Progenitor cell of endocrine pancreas (in vitro differentiated cells): ENCODE measurements around the gene STK32C. TPM values are rescaled to one million over a fixed set of nuclear protein-coding genes. Genes with fewer than 3 reads are reported as not detected.
"Not testable (repeated sequence)": the region's sequence is repeated elsewhere in the genome, so short reads cannot be mapped to it uniquely, and the experiment has no call there.

Experiments
- DNase-seq: peaks from one replicate; pipeline ENCODE4 v3.0.0; 2021; ENCODE audit warnings: low spot score; ENCODE audit not compliant: unreplicated experiment
- H3K27ac Mint-ChIP-seq: 2 replicates; pipeline ENCODE4 v1.8.0; 2021; ENCODE audit warnings: mild to moderate bottlenecking, moderate library complexity, mixed read lengths
- H3K27me3 Mint-ChIP-seq: 2 replicates; pipeline ENCODE4 v1.8.0; 2021; ENCODE audit warnings: mixed read lengths
- H3K36me3 Mint-ChIP-seq: 2 replicates; pipeline ENCODE4 v1.8.0; 2022; ENCODE audit warnings: mixed read lengths; ENCODE audit not compliant: insufficient read depth
- H3K4me1 Mint-ChIP-seq: 2 replicates; pipeline ENCODE4 v1.8.0; 2021; ENCODE audit warnings: low read depth, mixed read lengths
- H3K4me3 Mint-ChIP-seq: 2 replicates; pipeline ENCODE4 v1.8.0; 2021; ENCODE audit warnings: low read depth, mild to moderate bottlenecking, moderate library complexity, mixed read lengths
- H3K9me3 Mint-ChIP-seq: 2 replicates; pipeline ENCODE4 v1.8.0; 2021; ENCODE audit warnings: low read depth, mixed read lengths
- CTCF ChIP-seq: fragments of 200-600 bp; sonication (generic); IDR thresholded peaks from one replicate; pipeline ENCODE4 v1.5.0; 2021; ENCODE audit warnings: antibody characterized with exemption, mild to moderate bottlenecking; ENCODE audit not compliant: unreplicated experiment
- total RNA-seq: library from RNA; stranded (reverse); gene quantifications from 2 replicates; pipeline ENCODE4 v1.2.1, GENCODE V29; 2021

STK32C gene
- total RNA-seq, 1 donor from 2014 or later: 10.0 TPM

GRCh38 chr10:132162590-132163277, 145.0 kb downstream of the STK32C start:
- Mint-ChIP-seq H3K9me3 (no peaks in the 10 kb centered on the region), H3K4me3 (no peak overlapping the region), H3K27ac (no peak overlapping the region), H3K4me1 (no peaks in the 10 kb centered on the region), H3K36me3 (no peaks in the 10 kb centered on the region), H3K27me3 (peaks cover 35% of the 10 kb centered on the region)
- TF ChIP-seq CTCF: no peak
- DNase-seq: no peak

GRCh38 chr10:132162021-132162531, 145.7 kb downstream of the STK32C start:
- Mint-ChIP-seq H3K27ac (no peak overlapping the region), H3K9me3 (no peaks in the 10 kb centered on the region), H3K36me3 (no peaks in the 10 kb centered on the region), H3K27me3 (peaks cover 41% of the 10 kb centered on the region), H3K4me3 (no peak overlapping the region), H3K4me1 (no peaks in the 10 kb centered on the region)
- no peak for TF ChIP-seq CTCF
- no peak for DNase-seq

GRCh38 chr10:132160834-132161622, 146.7 kb downstream of the STK32C start:
- H3K27ac Mint-ChIP-seq, H3K4me1 Mint-ChIP-seq, H3K36me3 Mint-ChIP-seq, H3K4me3 Mint-ChIP-seq, DNase-seq, H3K9me3 Mint-ChIP-seq: not testable (repeated sequence)
- peaks cover 39% of the 10 kb centered on the region for H3K27me3 Mint-ChIP-seq

GRCh38 chr10:132160231-132160630, 147.5 kb downstream of the STK32C start:
- H3K9me3 Mint-ChIP-seq, H3K4me1 Mint-ChIP-seq, H3K27ac Mint-ChIP-seq, H3K4me3 Mint-ChIP-seq, DNase-seq, H3K36me3 Mint-ChIP-seq: not testable (repeated sequence)
- H3K27me3 Mint-ChIP-seq: peaks cover 35% of the 10 kb centered on the region

- H3K36me3 Mint-ChIP-seq, H3K4me3 Mint-ChIP-seq, H3K9me3 Mint-ChIP-seq, H3K27ac Mint-ChIP-seq, DNase-seq, H3K4me1 Mint-ChIP-seq: not testable (repeated sequence)
- peaks cover 31% of the 10 kb centered on the region for H3K27me3 Mint-ChIP-seq
Observed at GRCh38 chr10:132159302-132160230, 148.2 kb downstream of the STK32C start.

- Mint-ChIP-seq H3K4me1 (no peaks in the 10 kb centered on the region), H3K36me3 (no peaks in the 10 kb centered on the region), H3K27ac (no peak overlapping the region), H3K4me3 (no peak overlapping the region), H3K27me3 (peaks cover 27% of the 10 kb centered on the region), H3K9me3 (no peaks in the 10 kb centered on the region)
- DNase-seq: no peak
- TF ChIP-seq CTCF: no peak
Observed at GRCh38 chr10:132158823-132159222, 148.9 kb downstream of the STK32C start.
